HG03565 (cell line): ENCODE results near the gene MMP15.
"Not testable (repeated sequence)": the region's sequence is repeated elsewhere in the genome, so short reads cannot be mapped to it uniquely, and the experiment has no call there.

Experiments
- ATAC-seq: cut with Tn5 transposase; IDR thresholded peaks from one replicate; pipeline ENCODE4 v1.9.1; 2021; ENCODE audit warnings: mild to moderate bottlenecking, moderate library complexity; ENCODE audit not compliant: unreplicated experiment

MMP15 gene

GRCh38 chr16:58084635-58085034 lies 59.1 kb downstream of the MMP15 start:
- no peak for ATAC-seq

- ATAC-seq, result no peak
Observed at GRCh38 chr16:58085171-58085570, 59.6 kb downstream of the MMP15 start.

- ATAC-seq, result no peak
Observed at GRCh38 chr16:58085584-58086251, 60.2 kb downstream of the MMP15 start.

DNA sequence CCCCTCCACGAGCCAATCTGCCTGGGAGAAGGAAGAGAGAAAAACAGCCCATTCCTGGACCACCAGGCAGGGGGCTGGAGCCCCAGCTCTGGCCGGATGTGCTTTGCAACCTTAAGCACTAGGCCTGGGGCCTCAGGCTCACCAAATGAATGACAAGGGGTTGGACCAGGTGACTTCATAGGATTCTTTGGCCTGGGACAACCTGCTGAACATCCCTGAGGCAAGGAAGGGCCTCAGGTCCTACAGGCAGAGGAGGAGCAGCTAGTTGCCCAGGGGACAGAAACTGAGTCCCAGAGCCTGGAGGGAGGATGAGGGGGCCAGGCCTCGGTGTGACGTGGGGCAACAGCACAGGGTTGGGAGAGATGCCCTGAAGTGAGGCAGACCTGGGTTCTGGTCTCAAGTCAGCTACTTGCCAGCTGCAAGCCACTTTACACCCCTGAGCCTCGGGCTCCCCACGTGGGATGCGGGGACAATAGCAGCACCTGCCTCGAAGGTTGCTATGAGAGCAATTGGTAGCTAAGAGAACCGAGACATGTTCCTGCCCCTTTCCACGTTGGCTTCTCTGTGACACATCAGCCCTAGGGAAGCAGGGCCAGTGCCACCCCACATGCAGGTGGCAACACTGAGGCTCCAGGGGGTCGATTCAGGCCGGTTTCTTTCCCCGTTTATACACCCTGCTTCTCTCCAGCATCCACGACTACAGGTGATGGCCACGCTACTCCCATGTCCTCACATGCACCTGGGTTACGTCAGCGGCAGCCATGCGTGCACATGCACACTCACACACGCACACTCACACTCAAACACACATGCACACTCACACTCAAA lies 61.0 kb downstream of the MMP15 start:
- no peak for ATAC-seq

DNA sequence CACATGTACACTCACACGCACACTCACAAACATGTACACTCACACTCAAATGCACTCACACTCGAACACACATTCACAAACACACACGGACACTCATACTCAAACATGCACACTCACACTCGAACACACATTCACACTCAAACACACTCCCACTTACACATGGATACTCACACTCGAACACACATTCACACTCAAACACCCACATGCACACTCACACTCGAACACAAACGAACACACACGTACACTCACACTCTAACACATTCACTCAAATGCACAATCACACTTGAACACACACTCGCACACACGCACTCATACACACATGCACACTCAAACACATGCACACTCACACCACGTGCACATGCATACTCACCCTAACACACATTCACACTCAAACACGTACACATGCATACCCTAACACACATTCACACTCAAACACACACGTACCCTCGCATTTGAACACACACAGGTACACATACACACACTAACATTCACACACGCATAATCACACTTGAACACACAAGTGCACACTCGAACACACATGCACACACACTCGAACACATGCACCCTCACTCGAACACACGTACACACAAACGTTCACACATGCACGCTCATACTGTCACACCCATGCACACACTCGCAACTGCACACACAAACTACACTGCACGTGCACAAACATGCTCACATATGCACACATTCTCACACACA lies 61.8 kb downstream of the MMP15 start:
- no peak for ATAC-seq

DNA sequence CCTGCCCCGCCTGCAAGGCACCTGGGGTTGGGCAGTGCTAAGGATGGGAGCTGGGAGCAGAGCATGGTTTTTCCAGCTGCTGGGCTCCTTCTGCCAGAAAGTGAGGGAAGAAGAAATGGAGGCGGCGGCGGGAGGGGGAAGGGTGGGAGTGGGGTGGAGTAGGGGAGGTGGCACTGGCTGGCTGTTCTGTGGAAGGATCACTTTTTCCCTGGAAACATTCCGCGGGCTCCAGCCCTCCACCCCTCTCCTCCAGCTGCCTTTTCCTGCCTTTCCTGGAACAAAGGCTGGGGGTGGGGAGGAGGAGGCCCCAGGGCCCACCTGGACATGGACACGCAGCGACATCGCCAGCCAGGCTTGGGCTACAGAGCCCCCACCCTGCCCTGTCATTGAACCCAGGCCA lies 62.5 kb downstream of the MMP15 start:
- ATAC-seq, result no peak

GRCh38 chr16:58090396-58090795 lies 64.8 kb downstream of the MMP15 start:
- ATAC-seq, result not testable (repeated sequence)

GRCh38 chr16:58094026-58094425 lies 68.5 kb downstream of the MMP15 start:
- no peak for ATAC-seq

- no peak for ATAC-seq
Observed at GRCh38 chr16:58094791-58095574, 69.4 kb downstream of the MMP15 start.

DNA sequence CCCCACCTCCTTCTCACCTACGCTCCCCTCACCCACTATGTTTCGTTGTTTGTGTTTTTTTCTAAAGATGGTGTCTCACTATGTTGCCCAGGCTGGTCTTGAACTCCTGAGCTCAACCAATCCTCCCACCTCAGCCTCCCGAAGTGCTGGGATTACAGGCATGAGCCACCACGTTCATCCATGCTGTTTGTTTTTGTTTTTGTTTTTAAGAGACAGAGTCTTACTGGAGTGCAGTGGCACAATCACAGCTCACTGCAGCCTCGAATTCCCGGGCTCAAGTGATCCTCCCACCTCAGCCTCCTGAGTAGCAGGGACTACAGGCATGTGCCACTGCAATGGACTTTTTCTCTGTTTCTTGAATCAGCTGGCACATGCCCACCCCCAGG lies 70.0 kb downstream of the MMP15 start:
- not testable (repeated sequence) for ATAC-seq

DNA sequence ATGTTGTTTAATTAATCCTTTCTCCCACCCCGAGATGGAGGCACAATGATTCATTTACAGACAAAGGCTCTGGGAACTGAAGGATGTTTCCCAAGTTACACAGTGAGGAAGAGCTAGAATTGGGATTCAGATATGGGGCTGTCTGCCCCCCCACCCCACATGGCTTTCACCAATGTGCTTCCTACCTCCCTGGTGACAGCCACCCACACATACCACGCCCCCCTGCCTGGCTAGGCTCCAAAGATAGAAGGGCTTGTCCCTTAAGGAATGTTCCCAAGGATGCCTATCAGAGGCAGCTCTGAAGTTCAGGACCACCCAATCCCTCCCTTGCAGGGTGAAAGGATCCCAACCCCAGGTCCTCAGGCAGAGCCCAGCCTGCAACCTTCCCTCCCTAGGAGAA lies 70.7 kb downstream of the MMP15 start:
- no peak for ATAC-seq
